ENCODE results near the gene INPP5D.
"Not testable (repeated sequence)": the region's sequence is repeated elsewhere in the genome, so short reads cannot be mapped to it uniquely, and the experiment has no call there.

The INPP5D gene

GRCh38 chr2:233047206-233047605 is 12.9 kb upstream of the INPP5D start:
- Histone ChIP-seq H3K9me3 (ENCODE audit: severe bottlenecking) (no peaks in the 10 kb centered on the region), H3K4me3 (ENCODE audit: low read depth, low read length) (no peak overlapping the region), H3K27me3 (ENCODE audit: insufficient read depth, low read depth, severe bottlenecking) (no peaks in the 10 kb centered on the region), H3K27ac (no peak overlapping the region), H3K36me3 (no peaks in the 10 kb centered on the region)
- DNase-seq = no peak
- no peak for TF ChIP-seq CTCF (IDR thresholded peaks at IDR 0.05; ENCODE audit: low read depth, low read length)

GRCh38 chr2:233047667-233048066 is 12.5 kb upstream of the INPP5D start:
- H3K27me3 ChIP-seq (ENCODE audit: insufficient read depth, low read depth, severe bottlenecking) = no peaks in the 10 kb centered on the region
- no peak overlapping the region for H3K27ac ChIP-seq
- no peaks in the 10 kb centered on the region for H3K36me3 ChIP-seq
- no peak overlapping the region for H3K4me3 ChIP-seq (ENCODE audit: low read depth, low read length)
- TF ChIP-seq CTCF (IDR thresholded peaks at IDR 0.05; ENCODE audit: low read depth, low read length) = no peak
- no peak for DNase-seq
- H3K9me3 ChIP-seq (ENCODE audit: severe bottlenecking) = no peaks in the 10 kb centered on the region

- H3K27me3 ChIP-seq (ENCODE audit: insufficient read depth, low read depth, severe bottlenecking) = no peaks in the 10 kb centered on the region
- H3K27ac ChIP-seq = no peak overlapping the region
- H3K36me3 ChIP-seq = no peaks in the 10 kb centered on the region
- H3K9me3 ChIP-seq (ENCODE audit: severe bottlenecking) = no peaks in the 10 kb centered on the region
- no peak for DNase-seq
- TF ChIP-seq CTCF (IDR thresholded peaks at IDR 0.05; ENCODE audit: low read depth, low read length) = no peak
- no peak overlapping the region for H3K4me3 ChIP-seq (ENCODE audit: low read depth, low read length)
Observed at GRCh38 chr2:233048569-233049193, 11.5 kb upstream of the INPP5D start.

GRCh38 chr2:233049194-233049761 is 10.9 kb upstream of the INPP5D start:
- Histone ChIP-seq H3K27me3 (ENCODE audit: insufficient read depth, low read depth, severe bottlenecking) (no peaks in the 10 kb centered on the region), H3K4me3 (ENCODE audit: low read depth, low read length) (no peak overlapping the region), H3K36me3 (no peaks in the 10 kb centered on the region), H3K27ac (no peak overlapping the region), H3K9me3 (ENCODE audit: severe bottlenecking) (no peaks in the 10 kb centered on the region)
- no peak for DNase-seq
- no peak for TF ChIP-seq CTCF (IDR thresholded peaks at IDR 0.05; ENCODE audit: low read depth, low read length)

- TF ChIP-seq CTCF (IDR thresholded peaks at IDR 0.05; ENCODE audit: low read depth, low read length) = no peak
- Histone ChIP-seq H3K27me3 (ENCODE audit: insufficient read depth, low read depth, severe bottlenecking) (no peaks in the 10 kb centered on the region), H3K36me3 (no peaks in the 10 kb centered on the region), H3K27ac (no peak overlapping the region), H3K9me3 (ENCODE audit: severe bottlenecking) (no peaks in the 10 kb centered on the region), H3K4me3 (ENCODE audit: low read depth, low read length) (no peak overlapping the region)
- DNase-seq = no peak
Observed at GRCh38 chr2:233051241-233052149, 8.6 kb upstream of the INPP5D start.

- not testable (repeated sequence) for H3K27me3 ChIP-seq (ENCODE audit: insufficient read depth, low read depth, severe bottlenecking); H3K9me3 ChIP-seq (ENCODE audit: severe bottlenecking); H3K36me3 ChIP-seq; DNase-seq; H3K4me3 ChIP-seq (ENCODE audit: low read depth, low read length); H3K27ac ChIP-seq
Observed at GRCh38 chr2:233052517-233052916, 7.6 kb upstream of the INPP5D start.

Data from WERI-Rb-1 (cell line).